Measurements from ENCODE around the gene PRRG4.
"Not testable (repeated sequence)": the region's sequence is repeated elsewhere in the genome, so short reads cannot be mapped to it uniquely, and the experiment has no call there.

Gene PRRG4

GRCh38 chr11:32829680-32830412 is at the start of gene PRRG4:
PRRG4 (plus strand) TSS chr11:32829927; CDS start chr11:32830530, 603 bp downstream.
- DNase-seq: peak; percentile 67

DNA sequence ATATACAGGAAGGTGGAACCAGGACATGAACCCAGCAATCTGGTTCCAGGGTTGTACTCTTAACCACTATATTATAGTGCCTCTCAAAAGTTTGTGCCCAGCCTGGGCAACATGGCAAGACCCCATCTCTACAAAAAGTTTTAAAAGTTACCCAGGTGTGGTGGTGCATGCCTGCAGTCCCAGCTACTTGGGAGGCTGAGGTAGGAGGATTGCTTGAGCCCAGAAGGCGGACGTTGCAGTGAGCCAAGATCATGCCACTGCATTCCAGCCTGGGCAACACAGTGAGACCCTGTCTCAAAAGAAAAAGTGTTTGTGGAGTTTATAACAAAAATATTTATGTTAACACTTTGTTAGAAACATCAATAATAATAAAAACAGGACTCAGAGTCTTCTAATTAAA is 48.9 kb upstream of the PRRG4 start:
- not testable (repeated sequence) for DNase-seq

DNA sequence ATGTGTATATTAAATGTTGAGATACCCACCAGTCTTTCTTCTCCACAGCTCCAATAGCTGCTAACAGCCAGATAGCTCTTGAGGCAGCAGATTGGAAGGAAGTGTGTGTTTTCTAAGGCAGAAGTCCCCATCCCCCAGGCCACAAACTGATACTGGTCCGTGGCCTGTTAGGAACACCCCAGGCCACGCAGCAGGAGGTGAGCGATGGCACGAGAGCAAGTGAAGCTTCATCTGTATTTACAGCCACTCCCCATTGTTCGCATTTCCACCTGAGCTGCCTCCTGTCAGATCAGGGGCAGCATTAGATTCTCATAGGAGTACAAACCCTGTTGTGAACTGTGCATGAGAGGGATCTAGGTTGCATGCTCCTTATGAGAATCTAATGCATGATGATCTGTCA is 48.0 kb upstream of the PRRG4 start:
- peak; percentile 33 for DNase-seq

GRCh38 chr11:32785262-32785661 is 44.5 kb upstream of the PRRG4 start:
- DNase-seq: no peak

GRCh38 chr11:32786811-32787210 is 42.9 kb upstream of the PRRG4 start:
- DNase-seq: peak; percentile 29

GRCh38 chr11:32790916-32791315 is 38.8 kb upstream of the PRRG4 start:
- DNase-seq: no peak

DNA sequence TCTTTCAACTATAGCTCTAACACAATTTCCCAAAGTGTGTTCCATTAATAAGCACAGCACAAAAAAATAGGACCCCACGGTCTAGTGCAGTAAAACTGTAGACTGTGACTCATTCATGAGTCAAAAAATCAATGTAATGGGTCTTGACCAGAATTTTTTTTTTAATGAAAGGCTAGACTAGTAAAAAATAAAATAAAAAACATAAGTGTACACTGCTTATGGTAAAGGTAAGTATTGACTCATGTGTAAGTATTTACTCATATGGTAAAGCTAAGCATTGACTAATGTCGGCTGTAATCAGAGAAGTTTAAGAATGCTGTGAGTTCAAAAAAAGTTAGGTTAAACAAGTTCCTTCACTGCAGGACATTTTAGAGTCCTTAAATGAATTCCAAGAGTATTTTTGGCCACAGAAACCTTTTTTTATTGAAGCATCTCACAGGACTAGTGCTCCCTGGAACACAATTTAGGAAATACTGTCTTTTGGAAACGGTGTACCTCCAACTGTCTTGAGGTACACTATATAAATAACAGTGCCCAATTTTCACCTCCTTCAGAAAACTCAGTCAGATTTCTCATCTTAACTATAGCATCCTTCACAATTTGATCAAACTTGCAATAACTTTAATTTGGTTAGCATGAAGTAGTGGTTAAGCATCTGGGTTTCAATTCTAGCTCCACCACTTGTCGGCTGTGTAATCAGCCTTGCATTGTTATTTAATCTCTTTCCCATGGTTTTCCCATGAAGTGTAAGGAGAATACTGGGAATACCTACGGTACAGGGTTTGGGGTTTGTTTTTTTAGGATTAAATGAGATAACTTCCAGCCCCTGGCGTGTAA is 37.4 kb upstream of the PRRG4 start:
- DNase-seq: no peak

- DNase-seq: peak; percentile 46
Observed at GRCh38 chr11:32792948-32793475, 36.7 kb upstream of the PRRG4 start.

DNA sequence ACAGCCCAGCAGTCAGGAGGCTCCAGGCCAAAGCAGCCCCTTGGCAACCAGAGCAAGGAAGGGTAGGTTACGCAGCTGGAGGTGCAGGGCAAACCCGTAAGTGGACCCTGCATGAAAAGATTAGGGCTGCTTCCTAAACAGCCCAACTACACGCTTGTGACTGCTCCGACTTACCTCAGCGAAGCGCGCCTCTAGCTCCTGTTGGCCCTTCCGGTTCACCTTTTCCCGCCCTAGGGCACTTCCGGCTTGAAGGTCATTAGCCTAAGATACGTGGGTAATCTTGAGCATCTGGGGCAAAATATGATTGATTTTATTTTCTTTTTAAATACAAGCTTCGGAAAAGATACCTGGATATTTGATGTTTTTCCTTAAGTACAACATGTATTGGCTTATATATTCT is 35.3 kb upstream of the PRRG4 start, which contains the start of gene CCDC73:
Gene CCDC73, minus strand, starts transcription at position 224 of the 400 bp plus-strand sequence. CDS start 34,419 bp downstream, outside the sequence.
- DNase-seq: no peak

GRCh38 chr11:32796425-32796824 is 33.3 kb upstream of the PRRG4 start:
- no peak for DNase-seq

GRCh38 chr11:32809313-32809712 is 20.4 kb upstream of the PRRG4 start:
- DNase-seq: peak; percentile 66

- DNase-seq: no peak
Observed at GRCh38 chr11:32817181-32817851, 12.4 kb upstream of the PRRG4 start.

- no peak for DNase-seq
Observed at GRCh38 chr11:32817852-32818183, 11.9 kb upstream of the PRRG4 start.

- no peak for DNase-seq
Observed at GRCh38 chr11:32819187-32819586, 10.5 kb upstream of the PRRG4 start.

GRCh38 chr11:32820497-32820896 is 9.2 kb upstream of the PRRG4 start:
- DNase-seq: no peak

GRCh38 chr11:32821517-32821916 is 8.2 kb upstream of the PRRG4 start:
- DNase-seq: no peak

DNA sequence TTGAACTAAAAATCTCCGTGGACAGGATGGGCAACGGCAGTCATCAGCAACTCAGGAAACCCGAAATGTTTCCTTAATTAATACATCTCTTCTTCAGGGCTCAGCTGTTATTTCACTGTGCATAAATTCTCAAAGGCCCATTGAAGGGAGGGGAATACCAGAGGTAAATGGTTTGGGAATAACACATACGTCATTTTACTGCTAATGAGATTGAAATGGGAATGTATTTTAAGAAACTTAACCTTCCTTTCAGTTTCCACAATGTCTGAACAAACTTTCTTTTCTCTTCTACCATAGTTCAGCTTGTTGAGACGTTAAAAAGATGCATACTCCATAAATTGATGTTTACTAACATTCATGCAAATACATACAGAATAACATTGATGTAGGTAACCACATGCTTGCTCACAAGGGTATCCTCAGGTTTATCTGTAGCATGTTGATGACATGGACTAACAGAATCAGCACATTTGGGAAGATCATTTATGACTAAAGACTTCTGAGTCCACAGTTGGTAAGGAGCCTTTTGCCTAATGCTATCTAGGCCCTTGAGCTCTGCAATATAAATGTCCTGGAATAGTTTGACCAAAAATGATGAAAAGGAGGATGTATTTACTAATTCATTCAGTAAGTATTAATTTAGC is 7.7 kb upstream of the PRRG4 start:
- no peak for DNase-seq

DNA sequence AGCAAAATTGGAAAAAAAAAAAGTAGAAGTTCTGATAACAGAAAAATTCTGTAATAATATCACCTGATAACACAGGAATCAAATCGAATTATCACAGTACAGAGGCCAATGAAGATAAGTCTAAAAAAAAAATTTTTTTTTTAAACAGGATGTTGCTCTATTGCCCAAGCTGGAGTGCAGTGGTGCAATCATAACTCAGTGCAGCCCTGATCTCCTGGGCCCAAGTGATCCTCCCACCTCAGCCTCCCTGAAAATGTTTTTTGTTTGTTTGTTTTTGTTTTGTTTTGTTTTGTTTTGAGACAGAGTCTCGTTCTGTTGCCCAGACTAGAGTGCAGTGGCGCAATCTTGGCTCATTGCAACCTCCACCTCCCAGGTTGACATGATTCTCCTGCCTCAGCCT is 6.1 kb upstream of the PRRG4 start:
- DNase-seq: not testable (repeated sequence)

DNA sequence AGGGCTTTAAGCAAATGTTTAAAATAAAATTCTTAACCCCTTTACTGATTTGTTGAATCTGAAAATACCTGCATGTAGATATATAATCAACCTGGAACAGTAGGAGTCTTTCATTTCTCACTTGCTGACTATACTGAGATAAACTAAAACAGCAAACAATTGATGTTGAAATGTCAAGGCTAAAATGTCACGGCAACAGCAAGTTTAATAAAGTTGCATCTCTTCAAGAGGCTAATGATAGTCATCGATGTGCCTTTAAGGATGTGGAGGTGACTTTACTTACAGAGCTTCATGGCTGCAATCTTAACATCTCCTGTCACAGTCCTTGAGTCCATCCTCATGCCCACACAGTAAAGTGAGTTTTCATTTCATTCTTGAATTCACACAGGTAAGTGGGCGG is 3.6 kb upstream of the PRRG4 start:
- no peak for DNase-seq

DNA sequence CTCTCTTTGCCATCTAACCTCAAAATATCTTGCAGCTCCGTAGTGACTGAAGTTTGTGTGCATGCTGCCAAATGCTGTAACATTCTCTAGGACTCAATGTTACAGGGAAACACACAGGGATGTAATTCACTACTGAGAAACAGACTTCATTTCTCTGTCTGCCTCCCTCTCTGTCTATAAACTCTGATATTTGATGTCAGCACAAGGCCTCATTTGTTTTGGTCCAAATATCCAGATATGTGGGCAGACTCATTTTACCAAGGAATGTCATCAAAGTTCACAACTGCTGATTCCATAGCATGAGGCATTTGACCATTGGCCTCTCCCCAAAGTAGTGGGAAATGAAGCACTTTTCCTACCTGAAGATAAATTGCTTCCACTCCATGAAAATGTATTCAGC is 2.5 kb upstream of the PRRG4 start:
- DNase-seq: no peak

DNA sequence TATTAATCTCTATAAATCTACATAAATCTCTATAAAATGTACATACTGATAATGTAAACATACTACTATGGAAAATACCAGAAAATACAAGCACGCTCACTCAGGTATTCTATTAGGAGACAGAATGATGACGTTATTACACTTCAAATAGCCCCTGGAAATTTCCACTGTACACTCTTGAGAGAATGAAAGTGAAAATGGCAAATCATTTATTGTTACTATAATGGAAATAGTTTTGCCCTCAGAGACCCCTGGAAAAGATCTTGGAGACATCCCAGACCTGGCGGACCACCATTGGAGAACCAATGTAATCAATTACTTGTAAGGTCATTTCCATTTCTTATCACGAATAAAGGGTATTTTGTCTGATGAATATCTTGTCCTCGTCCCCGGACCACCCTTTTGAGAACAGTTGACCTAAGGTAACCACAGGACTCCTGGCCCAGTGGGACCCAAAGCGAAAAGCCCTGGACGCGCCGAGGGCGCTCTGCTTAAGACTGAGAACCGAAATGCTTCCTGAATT is 509 bp upstream of the PRRG4 start:
- no peak for DNase-seq

GRCh38 chr11:32830413-32830738 is 649 bp downstream of the PRRG4 start:
- peak; percentile 21 for DNase-seq

GRCh38 chr11:32830796-32831195 is 1.1 kb downstream of the PRRG4 start:
- DNase-seq: no peak

Data from NCI-H146 (cell line).